K562 (cell line): ENCODE results near the gene GAB1. TPM values are rescaled to one million over a fixed set of nuclear protein-coding genes. Genes with fewer than 3 reads are reported as not detected.

Experiments used
- ATAC-seq: fragments of 200-7000 bp; cut with Tn5 transposase; 3 replicates; pipeline ENCODE4 v1.9.1; 2020; ENCODE audit warnings: moderate library complexity
- BruUV-seq: library from RNA; stranded (reverse); fragments of 400-500 nt; replicated peaks from 2 replicates; lab custom pipeline; 2021; lab: Mats Ljungman, UMichigan
- CTCF ChIA-PET: fragments of 300-600 bp; formaldehyde crosslinking; extraction: SDS; loops from one replicate; lab custom pipeline; 2021; ENCODE audit warnings: low intra/inter-chr PET ratio; lab: Yijun Ruan, JAX
- POLR2A ChIA-PET: fragments of 300-600, 350-650 bp; sonication (Branson Sonifier 250); formaldehyde crosslinking; extraction: SDS; loops from one replicate; lab custom pipeline; 2021; ENCODE audit warnings: antibody characterized with exemption, inconsistent platforms; lab: Yijun Ruan, JAX
- DNase-seq, 4 experiments: peaks; one replicate each; pipeline versions ENCODE4 v3.0.0 to v3.0.0-alpha.2; 2011 to 2018; ENCODE audit warnings: low spot score in 3 of 4, mixed read lengths in 3 of 4; ENCODE audit errors: extremely low read depth in 1 of 4
- FAIRE-seq: peaks from 2 replicates; lab custom pipeline; 2011; peaks lifted over from hg19 to GRCh38; lab: Jason Lieb, UNC
- H2AFZ ChIP-seq: 2 replicates; pipeline ENCODE4 v1.6.0; 2011; ENCODE audit warnings: low read depth, low read length, control low read depth, inconsistent platforms
- H3K27ac ChIP-seq: fragments of 200-600 bp; 3 replicates; pipeline ENCODE4 v1.8.0; 2011; ENCODE audit warnings: low read depth, mild to moderate bottlenecking, control low read depth, inconsistent platforms, low read length, moderate library complexity, mixed read lengths; ENCODE audit errors: extremely low read depth
- H3K27me3 ChIP-seq, 2 experiments: fragments of 300-600 bp in 1 of 2; 2 replicates in 1 of 2; 3 replicates in 1 of 2; pipeline versions ENCODE4 v1.6.0 to v1.8.0; 2011; ENCODE audit warnings: inconsistent platforms in 2 of 2, low read length in 2 of 2, mild to moderate bottlenecking in 1 of 2, mixed read lengths in 1 of 2, moderate library complexity in 1 of 2; ENCODE audit not compliant: control insufficient read depth in 2 of 2, insufficient read depth in 2 of 2
- H3K36me3 ChIP-seq: fragments of 300-600 bp; 3 replicates; pipeline ENCODE4 v1.8.0; 2011; ENCODE audit warnings: mild to moderate bottlenecking, low read length, inconsistent platforms; ENCODE audit not compliant: control insufficient read depth, insufficient read depth
- H3K4me1 ChIP-seq, 2 experiments: fragments of 200-600 bp in 1 of 2; replicated peaks in 1 of 2; 2 replicates in 1 of 2; 3 replicates in 1 of 2; pipeline versions ENCODE4 v1.5.1 to v1.8.0; 2011; ENCODE audit warnings: inconsistent platforms in 2 of 2, low read length in 2 of 2, mild to moderate bottlenecking in 1 of 2, mixed read lengths in 1 of 2, moderate library complexity in 1 of 2; ENCODE audit not compliant: control insufficient read depth in 2 of 2, insufficient read depth in 2 of 2
- H3K4me2 ChIP-seq: 2 replicates; pipeline ENCODE4 v1.6.1; 2011; ENCODE audit warnings: low read length, control low read depth, inconsistent platforms, mixed read lengths; ENCODE audit not compliant: insufficient read depth
- H3K4me3 ChIP-seq: fragments of 200-600 bp; sonication (generic), shearing (Covaris generic); 2 replicates; pipeline ENCODE4 v1.5.1; 2016; ENCODE audit warnings: control low read depth, inconsistent platforms
- H3K79me2 ChIP-seq: fragments of 200-600 bp; 3 replicates; pipeline ENCODE4 v1.8.0; 2011; ENCODE audit warnings: low read length, inconsistent platforms; ENCODE audit not compliant: control insufficient read depth, insufficient read depth
- H3K9ac ChIP-seq, 2 experiments: 2 replicates each; pipeline versions ENCODE4 v1.6.0 to v1.6.1; 2011; ENCODE audit warnings: low read depth in 2 of 2, low read length in 2 of 2, control low read depth in 1 of 2, inconsistent platforms in 1 of 2, mild to moderate bottlenecking in 1 of 2, mixed read lengths in 1 of 2; ENCODE audit not compliant: insufficient read depth in 1 of 2
- H3K9me1 ChIP-seq: one replicate; pipeline ENCODE4 v1.6.0; 2011; ENCODE audit warnings: inconsistent platforms, mild to moderate bottlenecking, low read length, moderate library complexity; ENCODE audit not compliant: control insufficient read depth, insufficient read depth
- H3K9me3 ChIP-seq: replicated peaks from 2 replicates; pipeline ENCODE4 v1.5.1; 2011; ENCODE audit warnings: low read depth, low read length, inconsistent platforms; ENCODE audit not compliant: control insufficient read depth, insufficient read depth
- H4K20me1 ChIP-seq: replicated peaks from 2 replicates; pipeline ENCODE4 v1.6.1; 2011; ENCODE audit warnings: low read length, inconsistent platforms, mixed read lengths; ENCODE audit not compliant: control insufficient read depth, insufficient read depth
- COPS2 ChIP-seq: fragments of 450-650 bp; conservative IDR thresholded peaks from 2 replicates; pipeline ENCODE4 v1.6.1; 2016; ENCODE audit warnings: mild to moderate bottlenecking, moderate library complexity
- HMGN3 ChIP-seq: IDR thresholded peaks from 2 replicates; pipeline ENCODE4 v1.6.1; 2011; ENCODE audit warnings: borderline replicate concordance, low read depth, mild to moderate bottlenecking, mixed read lengths, low read length; ENCODE audit not compliant: insufficient read length; ENCODE audit errors: extremely low read depth
- HNRNPUL1 ChIP-seq: fragments of 200-400 bp; formaldehyde crosslinking; IDR thresholded peaks from 2 replicates; pipeline ENCODE4 v1.6.1; 2017; ENCODE audit warnings: low read length
- LCOR ChIP-seq: sonication (generic); formaldehyde crosslinking; IDR thresholded peaks from 2 replicates; pipeline ENCODE4 v1.8.0; 2022; ENCODE audit warnings: mild to moderate bottlenecking, missing genetic modification reagents
- LEF1 ChIP-seq: fragments of 450-650 bp; IDR thresholded peaks from 2 replicates; pipeline ENCODE4 v1.6.1; 2016; ENCODE audit warnings: mild to moderate bottlenecking
- MCM5 ChIP-seq: fragments of 450-650 bp; IDR thresholded peaks from 2 replicates; pipeline ENCODE4 v1.6.1; 2016; ENCODE audit warnings: low read depth
- MLX ChIP-seq, 2 experiments: fragments of 450-650 bp in 1 of 2; sonication (generic) in 1 of 2; formaldehyde crosslinking; conservative IDR thresholded peaks; 2 replicates each; pipeline versions ENCODE4 v1.4.0 to v1.8.1; 2020 to 2022; ENCODE audit warnings: mild to moderate bottlenecking in 1 of 2, missing genetic modification reagents in 1 of 2
- MTA1 ChIP-seq: fragments of 450-650 bp; IDR thresholded peaks from 2 replicates; pipeline ENCODE4 v1.6.1; 2017; ENCODE audit warnings: borderline replicate concordance
- MYBL2 ChIP-seq, 2 experiments: fragments of 450-650 bp in 1 of 2; sonication (generic) in 1 of 2; formaldehyde crosslinking in 1 of 2; IDR thresholded peaks; 2 replicates each; pipeline versions ENCODE4 v1.6.1 to v1.8.1; 2017 to 2022; ENCODE audit warnings: borderline replicate concordance in 1 of 2, inconsistent platforms in 1 of 2, low read depth in 1 of 2, mild to moderate bottlenecking in 1 of 2, missing genetic modification reagents in 1 of 2, moderate library complexity in 1 of 2
- NELFE ChIP-seq: IDR thresholded peaks from 2 replicates; pipeline ENCODE4 v1.6.1; 2011; ENCODE audit warnings: mild to moderate bottlenecking; ENCODE audit not compliant: insufficient read depth, insufficient read length
- NFXL1 ChIP-seq: fragments of 450-650 bp; formaldehyde crosslinking; IDR thresholded peaks from 2 replicates; pipeline ENCODE4 v1.4.0; 2021; ENCODE audit warnings: mild to moderate bottlenecking
- TARDBP ChIP-seq: fragments of 450-650 bp; IDR thresholded peaks from 2 replicates; pipeline ENCODE4 v1.6.1; 2016
- ZNF449 ChIP-seq: fragments of 250-450 bp; sonication (Bioruptor Pico); IDR thresholded peaks from 2 replicates; pipeline ENCODE4 v1.8.0; 2022; ENCODE audit warnings: moderate library complexity, mild to moderate bottlenecking, inconsistent platforms
- ZNF551 ChIP-seq: fragments of 250-450 bp; sonication (Bioruptor Pico); IDR thresholded peaks from 2 replicates; pipeline ENCODE4 v1.5.0; 2021; ENCODE audit warnings: mild to moderate bottlenecking, moderate library complexity
- WGBS: fragments of 100-300 bp; shearing (Covaris generic); methylation state at CpG from one replicate; pipeline ENCODE4 v1.1.6; 2016; ENCODE audit warnings: low coverage, mixed read lengths; ENCODE audit not compliant: insufficient coverage; ENCODE audit errors: missing lambda C conversion rate; 5-methylcytosine and 5-hydroxymethylcytosine counted together
- in situ Hi-C: fragments of 300-500 bp; cut with MboI; formaldehyde crosslinking; loops from 4 replicates; pipeline ENCODE4 v1.15.0; 2018; ENCODE audit warnings: inconsistent platforms, mixed read lengths
- intact Hi-C: fragments of 100-400 bp; cut with micrococcal nuclease; formaldehyde crosslinking; loops from 2 replicates; pipeline ENCODE4 v1.14.2; 2022
- polyA plus RNA-seq, 8 experiments: library from polyadenylated mRNA; depleted of rRNA in 4 of 8; stranded (reverse) in 5 of 8; unstranded in 3 of 8; fragments of >200 nt; fragmentation: Nextera tagmentation in 2 of 8; fragmentation: Illumina TruSeq in 1 of 8; extraction: Ambion mirVana in 2 of 8; extraction: Trizol in 1 of 8; gene quantifications; 2 replicates each; pipeline versions ENCODE4 v1.2.1 to v1.2.3, GENCODE V29; 2011 to 2014; ENCODE audit warnings: inconsistent platforms in 1 of 8, missing spikeins in 1 of 8
- total RNA-seq, 7 experiments: library from RNA; depleted of rRNA in 6 of 7; stranded (reverse); fragments of >200 nt in 6 of 7; fragmentation: Illumina TruSeq in 2 of 7; extraction: Trizol in 2 of 7; gene quantifications; 2 replicates each; pipeline versions ENCODE4 v1.2.1 to v1.2.3, GENCODE V29; 2011 to 2021; ENCODE audit warnings: low replicate concordance in 1 of 7

The GAB1 gene
- total and polyA plus RNA-seq, 9 of the 15 experiments (the other 6 are each of a cell fraction or from before 2014, with no cell fraction given): 1.3 to 14.6 (median 7.5) TPM

DNA sequence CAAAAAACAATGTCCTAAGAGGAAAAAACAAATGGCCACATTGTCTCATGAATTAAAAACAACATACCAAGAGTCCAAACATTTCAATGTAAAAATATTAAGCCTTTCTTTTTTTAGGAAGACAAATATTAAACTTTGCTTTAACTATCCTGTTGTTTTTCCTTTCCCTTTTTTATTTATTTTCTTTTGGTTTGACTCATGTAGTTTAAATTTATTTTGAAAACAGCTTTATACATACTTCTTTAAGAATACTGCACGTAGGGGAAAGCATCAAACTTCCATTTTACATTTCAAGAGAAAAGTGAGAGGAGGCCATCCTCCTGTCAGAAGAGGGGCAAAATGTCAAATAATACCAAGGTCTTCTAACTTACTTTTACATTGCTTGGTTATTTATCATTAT, 8.7 kb downstream of the GAB1 start:
- no peak for ATAC-seq
- Histone ChIP-seq H3K27me3 (no peaks in the 10 kb centered on the region), H4K20me1 (no peaks in the 10 kb centered on the region), H3K79me2 (peaks cover 12% of the 10 kb centered on the region), H3K4me1 (peaks cover 24 to 31% of the 10 kb centered on the region in 2 experiments; a peak in 4 of 5 replicates), H3K4me2 (peak overlapping the region; percentile 79), H3K9ac (peak overlapping the region in 1 of 2 experiments; percentile 82; a peak in 2 of 4 replicates), H3K27ac (peak overlapping the region; percentile 68), H2AFZ (0 out of 2 replicates have a peak overlapping the region, but pooled peaks have one; percentile 0), H3K9me1 (no peaks in the 10 kb centered on the region), H3K9me3 (no peaks in the 10 kb centered on the region), H3K4me3 (peak overlapping the region; percentile 27; the same call in 1 of the 2 replicates), H3K36me3 (no peaks in the 10 kb centered on the region; the same call in 2 of the 3 replicates)
- WGBS: 0% methylated on average over 1 of the region's 1 CpG
- no peak for DNase-seq
- TF ChIP-seq NELFE (no peak), MTA1 (no peak), ZNF449 (CRISPR knock-in tag) (no peak), COPS2 (no peak), TARDBP (no peak), MYBL2 (IDR thresholded peaks at IDR 0.05; ENCODE audit: low read depth) (no peak), MYBL2 (CRISPR knock-in tag; IDR thresholded peaks at IDR 0.05; ENCODE audit: borderline replicate concordance) (no peak), LEF1 (no peak), MCM5 (no peak), HMGN3 (no peak), LCOR (CRISPR knock-in tag) (no peak), HNRNPUL1 (no peak), MLX (CRISPR knock-in tag; conservative IDR thresholded peaks at IDR 0.05) (no peak), ZNF551 (CRISPR knock-in tag) (no peak), NFXL1 (CRISPR knock-in tag) (no peak)
- ChIA-PET CTCF (no interaction called here), POLR2A (interaction anchor here (2.5 kb wide), 1 partner anchor 8 kb away, joined by 11 read pairs; no protein-coding TSS in a partner anchor)
- in situ Hi-C loops (no loop called here), intact Hi-C loops (no loop called here)
- BruUV-seq: TSS peak; percentile 34
- no peak for FAIRE-seq
